Renal cortex interstitium (tissue), 11 donors: ENCODE measurements around the gene ANXA5. TPM values are rescaled to one million over a fixed set of nuclear protein-coding genes. Genes with fewer than 3 reads are reported as not detected.

Experiments
- DNase-seq, 11 donors: peaks; one replicate each; pipeline ENCODE4 v3.0.0-alpha.2; 2013; ENCODE audit warnings: low read depth in 9 of 11, low spot score in 4 of 11; ENCODE audit errors: extremely low read depth in 1 of 11
- polyA plus RNA-seq, 3 donors: library from polyadenylated mRNA; unstranded; fragments of 120-200 nt; gene quantifications; one replicate each; pipeline ENCODE4 v1.2.1, GENCODE V29; 2013; ENCODE audit not compliant: insufficient read length in 3 of 3

ANXA5 gene
- polyA plus RNA-seq, 3 donors: 373 to 435 (median 433) TPM

GRCh38 chr4:121724671-121725070, 27.9 kb upstream of the ANXA5 start:
- no peak for DNase-seq

- no peak for DNase-seq
Observed at GRCh38 chr4:121721700-121722099, 24.9 kb upstream of the ANXA5 start.

- DNase-seq: no peak
Observed at GRCh38 chr4:121720109-121720508, 23.3 kb upstream of the ANXA5 start.

DNA sequence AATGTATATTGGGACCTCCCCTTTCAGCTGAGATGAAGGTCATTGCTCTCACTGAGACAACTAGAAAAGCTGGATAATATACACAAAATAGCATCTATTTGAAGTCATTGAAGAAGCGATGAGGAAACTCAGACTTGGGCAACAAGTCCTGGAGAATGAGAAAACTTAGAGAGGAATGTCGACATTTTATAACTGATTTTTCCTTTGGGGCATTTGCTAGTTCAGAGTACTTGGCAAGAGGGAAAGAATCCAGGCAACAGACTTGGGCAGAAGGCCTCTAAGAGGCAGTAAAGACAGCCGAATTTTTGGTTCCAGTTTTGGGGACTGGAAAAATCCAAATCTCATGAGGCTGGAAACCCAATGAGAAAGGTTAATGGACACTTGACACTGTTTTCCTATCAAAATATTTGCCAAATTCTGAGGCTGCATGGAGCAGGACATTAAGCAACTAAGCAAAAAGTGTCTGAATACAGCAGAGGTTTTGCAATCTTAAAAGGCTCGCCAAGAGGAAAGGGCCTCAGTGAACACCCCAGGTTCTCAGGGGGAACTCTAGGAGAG, 21.0 kb upstream of the ANXA5 start:
- DNase-seq: no peak

- no peak for DNase-seq
Observed at GRCh38 chr4:121714548-121714947, 17.8 kb upstream of the ANXA5 start.

DNA sequence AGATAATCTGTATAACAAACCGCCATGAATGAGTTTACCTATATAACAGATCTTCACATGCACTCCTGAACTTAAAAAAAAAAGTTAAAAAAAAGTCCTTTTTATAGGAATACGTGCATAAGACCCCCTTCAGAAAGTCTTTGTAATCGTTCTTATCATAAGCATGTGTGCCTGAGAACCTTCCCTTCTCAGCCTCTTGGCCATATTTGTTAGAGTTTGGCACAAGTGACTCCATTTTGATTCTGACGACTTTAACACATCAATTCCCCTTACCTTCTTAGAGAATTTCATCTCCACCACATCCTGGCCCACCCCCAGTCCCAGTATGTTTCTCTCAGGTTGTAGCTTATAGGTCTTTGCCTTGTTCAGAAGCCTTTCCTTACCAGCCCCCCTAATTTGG, 16.0 kb upstream of the ANXA5 start:
- DNase-seq: no peak

GRCh38 chr4:121712001-121712651, 15.3 kb upstream of the ANXA5 start:
- no peak for DNase-seq

GRCh38 chr4:121711263-121712000, 14.7 kb upstream of the ANXA5 start:
- peak in 10 of 11 donors; percentile 30 to 60 (median 55) for DNase-seq

GRCh38 chr4:121709766-121710405, 13.1 kb upstream of the ANXA5 start:
- DNase-seq: no peak

DNA sequence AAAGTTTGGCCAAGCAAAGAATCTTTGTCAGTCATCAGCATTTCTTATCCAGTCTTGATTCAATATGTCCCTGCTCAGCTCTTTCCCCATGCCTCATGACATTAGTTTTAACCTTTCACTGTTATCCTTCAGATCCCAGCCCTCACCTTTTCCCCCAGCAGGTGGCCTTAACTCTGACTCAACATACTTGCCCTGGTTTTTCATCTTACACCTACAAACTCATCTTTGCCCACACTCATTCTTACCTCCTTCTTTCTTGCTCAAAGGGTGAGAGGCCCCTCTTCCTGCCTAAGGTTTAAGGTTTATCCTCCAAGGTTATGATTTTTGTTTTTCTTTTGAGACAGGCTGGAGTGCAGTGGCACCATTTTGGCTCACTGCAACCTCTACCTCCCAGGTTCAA, 10.6 kb upstream of the ANXA5 start:
- DNase-seq: no peak

DNA sequence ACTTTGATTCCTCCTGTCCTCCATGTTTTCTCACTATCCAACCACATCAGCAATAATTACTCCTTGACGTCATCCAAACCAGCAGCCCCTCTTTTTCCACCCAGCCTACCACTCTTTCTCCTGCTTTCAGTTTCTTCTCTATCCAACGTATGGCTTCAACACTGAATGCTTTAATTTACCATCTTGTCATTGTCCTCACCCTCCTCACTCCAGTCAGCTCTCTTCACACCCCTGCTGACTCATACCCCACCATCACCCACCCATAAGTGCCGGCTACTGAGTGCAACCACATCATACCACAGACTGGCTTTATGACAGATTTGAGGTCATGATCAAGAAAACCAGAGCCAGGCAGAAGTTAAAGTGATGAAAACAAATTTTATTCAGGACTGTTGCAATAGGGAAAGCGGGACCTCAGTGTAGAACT, 9.8 kb upstream of the ANXA5 start:
- DNase-seq: no peak

GRCh38 chr4:121705521-121705920, 8.7 kb upstream of the ANXA5 start:
- DNase-seq: no peak

DNA sequence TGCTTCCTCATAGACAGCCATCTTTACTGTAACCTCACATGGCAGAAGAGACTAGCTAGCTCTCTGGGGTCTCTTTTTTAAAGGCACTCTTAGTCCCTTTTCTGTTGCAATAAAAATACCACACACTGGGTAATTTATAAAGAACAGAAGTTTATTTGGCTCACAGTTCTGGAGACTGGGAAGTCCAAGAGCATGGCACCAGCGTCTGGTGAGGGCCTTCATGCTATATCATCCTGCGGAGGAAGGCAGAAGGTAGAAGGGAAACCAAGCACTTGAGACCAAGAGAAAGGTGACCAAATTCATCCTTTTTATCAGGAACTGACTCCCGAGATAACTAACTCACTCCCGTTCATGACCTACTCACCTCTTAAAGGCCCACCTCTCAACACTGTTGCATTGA, 5.4 kb upstream of the ANXA5 start:
- DNase-seq: no peak

- no peak for DNase-seq
Observed at GRCh38 chr4:121701263-121701662, 4.5 kb upstream of the ANXA5 start.

DNA sequence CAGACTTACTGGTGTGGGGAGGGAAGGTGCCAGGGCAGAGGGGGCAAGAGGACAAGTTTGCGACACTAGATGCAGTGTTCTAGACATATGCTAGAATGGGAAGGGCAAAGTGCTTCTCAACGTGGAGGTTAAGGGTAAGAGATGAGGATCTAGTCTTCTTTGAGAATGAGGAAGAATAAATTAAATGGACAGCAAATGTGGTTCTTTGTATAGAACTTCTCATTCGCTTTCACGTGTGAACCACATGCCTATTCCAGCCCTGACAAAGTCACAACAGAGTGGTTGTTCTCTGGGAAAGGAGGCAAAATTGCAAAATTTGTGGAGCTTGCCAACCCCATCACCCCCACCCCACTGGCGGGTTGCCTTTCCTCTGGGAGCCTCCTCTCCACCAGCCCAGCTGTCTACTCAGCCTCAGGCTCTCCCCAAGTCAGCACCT, 1.5 kb upstream of the ANXA5 start:
- no peak for DNase-seq

GRCh38 chr4:121697564-121697963, 784 bp upstream of the ANXA5 start:
- no peak for DNase-seq

- DNase-seq: peak in 9 of 11 donors; percentile 40 to 68 (median 57)
Observed at GRCh38 chr4:121696170-121696580, 605 bp downstream of the ANXA5 start.

DNA sequence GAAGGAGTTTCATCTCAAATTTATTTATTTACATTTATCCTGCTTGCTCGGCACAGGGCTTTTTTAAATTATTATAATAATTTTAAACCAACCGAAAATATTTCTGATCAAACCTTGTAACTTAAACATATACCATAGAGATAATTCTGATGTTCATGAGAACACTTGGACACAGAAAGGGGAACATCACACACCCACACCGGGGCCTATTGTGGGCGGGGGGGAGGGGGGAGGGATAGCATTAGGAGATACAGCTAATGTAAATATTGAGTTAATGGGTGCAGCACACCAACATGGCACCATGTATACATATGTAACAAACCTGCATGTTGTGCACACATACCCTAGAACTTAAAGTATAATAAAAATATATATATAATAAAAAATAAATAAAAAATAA, 2.9 kb downstream of the ANXA5 start:
- no peak for DNase-seq

DNA sequence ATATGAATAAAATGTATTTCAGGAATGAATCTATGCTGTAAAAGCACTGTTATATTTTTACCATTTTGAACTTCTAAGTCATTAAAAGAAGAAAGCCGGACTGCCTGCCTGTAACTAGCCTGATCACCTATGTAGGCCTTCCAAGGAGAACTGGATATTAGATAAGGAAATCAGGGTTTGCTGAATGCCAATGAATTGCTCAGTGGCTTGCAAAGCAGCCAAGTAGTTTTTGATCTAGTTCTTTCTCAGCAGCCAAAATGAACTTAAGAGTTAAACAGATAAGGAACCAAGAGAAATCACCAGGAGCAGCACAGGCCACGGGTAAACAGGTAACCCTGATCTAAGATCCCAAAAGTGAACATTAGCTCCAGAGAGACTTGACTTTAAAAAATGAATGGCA, 3.3 kb downstream of the ANXA5 start:
- DNase-seq: no peak

- no peak for DNase-seq
Observed at GRCh38 chr4:121692261-121692660, 4.5 kb downstream of the ANXA5 start.
